Measurements from ENCODE around the gene KPTN. TPM values are rescaled to one million over a fixed set of nuclear protein-coding genes. Genes with fewer than 3 reads are reported as not detected.

Gene KPTN
- total RNA-seq, 4 donors from 2014 or later: 3.5 to 9.0 (median 5.9) TPM

DNA sequence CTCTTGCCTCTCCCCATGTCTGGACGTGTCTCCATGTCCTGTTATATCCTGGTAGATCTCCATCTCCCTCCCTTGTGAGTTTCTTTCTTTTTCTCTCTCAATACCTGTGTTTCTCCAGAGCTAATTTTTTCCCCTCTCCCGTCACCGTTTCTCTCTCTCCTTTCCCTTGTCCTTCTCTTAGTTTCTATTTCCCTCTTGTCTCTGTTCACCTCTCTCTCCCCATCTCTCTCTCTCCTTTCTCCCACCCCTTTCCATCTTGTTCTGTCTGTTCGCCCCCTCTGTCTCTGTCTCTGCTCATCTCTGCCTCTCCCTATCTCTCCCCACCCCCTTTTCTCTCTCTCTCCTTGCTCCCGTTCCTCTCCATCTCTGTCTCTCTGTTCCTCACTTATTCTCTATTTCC lies 25.3 kb downstream of the KPTN start:
- H3K4me3 ChIP-seq (ENCODE audit: low read depth, poor library complexity, severe bottlenecking): no peak overlapping the region
- no peak for DNase-seq (ENCODE audit: low spot score in 2 of 2)
- intact Hi-C loops (cut with DNase I; ENCODE audit: low total_unique reads): no loop called here
- no peak for TF ChIP-seq POLR2A (IDR thresholded peaks at IDR 0.05)
- TF ChIP-seq, protein P1, sequence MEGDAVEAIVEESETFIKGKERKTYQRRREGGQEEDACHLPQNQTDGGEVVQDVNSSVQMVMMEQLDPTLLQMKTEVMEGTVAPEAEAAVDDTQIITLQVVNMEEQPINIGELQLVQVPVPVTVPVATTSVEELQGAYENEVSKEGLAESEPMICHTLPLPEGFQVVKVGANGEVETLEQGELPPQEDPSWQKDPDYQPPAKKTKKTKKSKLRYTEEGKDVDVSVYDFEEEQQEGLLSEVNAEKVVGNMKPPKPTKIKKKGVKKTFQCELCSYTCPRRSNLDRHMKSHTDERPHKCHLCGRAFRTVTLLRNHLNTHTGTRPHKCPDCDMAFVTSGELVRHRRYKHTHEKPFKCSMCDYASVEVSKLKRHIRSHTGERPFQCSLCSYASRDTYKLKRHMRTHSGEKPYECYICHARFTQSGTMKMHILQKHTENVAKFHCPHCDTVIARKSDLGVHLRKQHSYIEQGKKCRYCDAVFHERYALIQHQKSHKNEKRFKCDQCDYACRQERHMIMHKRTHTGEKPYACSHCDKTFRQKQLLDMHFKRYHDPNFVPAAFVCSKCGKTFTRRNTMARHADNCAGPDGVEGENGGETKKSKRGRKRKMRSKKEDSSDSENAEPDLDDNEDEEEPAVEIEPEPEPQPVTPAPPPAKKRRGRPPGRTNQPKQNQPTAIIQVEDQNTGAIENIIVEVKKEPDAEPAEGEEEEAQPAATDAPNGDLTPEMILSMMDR (IDR thresholded peaks at IDR 0.05): no peak
- WGBS, 2 donors: 23 to 33% methylated on average over 5 of the region's 5 CpGs

DNA sequence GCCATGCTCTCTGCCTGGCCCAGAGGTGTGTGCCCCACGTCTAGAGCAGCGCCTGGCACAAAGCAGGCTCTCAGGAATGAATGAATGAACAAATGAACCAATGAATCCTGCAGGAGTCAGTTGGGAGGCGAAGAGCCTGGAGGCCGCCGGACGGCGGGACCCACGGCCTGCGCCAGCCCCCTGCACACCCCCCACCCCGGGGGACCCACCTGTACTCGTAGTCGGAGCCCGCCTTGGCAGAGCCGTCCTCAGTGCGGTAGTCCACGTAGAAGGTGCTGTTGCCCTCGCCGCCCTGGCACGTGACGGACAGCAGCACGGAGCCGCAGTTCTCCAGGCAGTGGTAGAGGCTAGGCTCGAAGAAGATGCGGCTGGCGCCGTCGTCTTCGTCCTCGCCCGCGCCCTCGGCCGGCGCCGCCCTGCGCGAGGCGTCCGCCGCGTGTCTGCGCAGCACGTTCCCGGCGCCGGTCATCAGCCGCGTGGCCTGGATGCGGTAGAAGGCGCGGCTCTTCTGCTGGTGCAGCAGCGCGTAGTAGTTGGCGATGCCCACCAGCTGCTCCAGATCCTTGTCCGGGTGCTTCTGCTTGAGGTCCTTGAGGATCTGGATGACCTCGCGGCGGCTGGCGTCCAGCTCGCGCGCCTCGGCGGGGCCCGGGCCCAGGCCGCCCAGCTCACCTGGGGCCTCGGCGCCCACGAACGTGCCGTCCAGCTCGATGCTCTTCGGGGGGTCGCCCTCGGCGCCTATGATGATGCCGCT lies 27.1 kb downstream of the KPTN start:
- H3K4me3 ChIP-seq (ENCODE audit: low read depth, poor library complexity, severe bottlenecking): no peak overlapping the region
- WGBS, 2 donors: 24 to 40% methylated on average over 47 to 49 of the region's 77 CpGs
- TF ChIP-seq POLR2A (IDR thresholded peaks at IDR 0.05): no peak
- TF ChIP-seq, protein P1 (IDR thresholded peaks at IDR 0.05): no peak
- DNase-seq (ENCODE audit: low spot score in 2 of 2): no peak
- intact Hi-C loops (cut with DNase I; ENCODE audit: low total_unique reads): no loop called here

DNA sequence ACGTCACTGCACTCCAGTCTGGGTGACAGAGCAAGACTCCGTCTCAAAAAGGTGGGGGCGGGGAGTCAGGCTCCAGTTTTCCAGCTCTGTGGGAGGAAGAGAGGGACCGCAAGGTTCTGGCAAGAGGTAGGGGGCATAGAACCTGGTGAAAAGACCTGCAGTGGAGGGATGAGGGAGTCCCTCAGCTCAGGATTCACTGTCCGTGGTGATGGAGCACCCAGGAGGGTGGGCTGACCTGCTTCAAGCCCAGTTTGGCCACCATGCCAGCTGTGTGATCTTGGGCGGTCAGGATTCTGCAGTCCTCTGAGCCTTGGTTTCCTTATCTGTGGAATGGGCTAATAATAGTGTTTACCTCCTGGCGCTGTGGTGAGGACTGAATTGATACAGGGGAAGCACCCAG lies 33.5 kb downstream of the KPTN start:
- no peak for DNase-seq (ENCODE audit: low spot score in 2 of 2)
- intact Hi-C loops (cut with DNase I; ENCODE audit: low total_unique reads): no loop called here
- TF ChIP-seq, protein P1 (IDR thresholded peaks at IDR 0.05): no peak
- TF ChIP-seq POLR2A (IDR thresholded peaks at IDR 0.05): no peak
- WGBS, 2 donors: 59 to 64% methylated on average over 7 of the region's 7 CpGs
- no peak overlapping the region for H3K4me3 ChIP-seq (ENCODE audit: low read depth, poor library complexity, severe bottlenecking)

DNA sequence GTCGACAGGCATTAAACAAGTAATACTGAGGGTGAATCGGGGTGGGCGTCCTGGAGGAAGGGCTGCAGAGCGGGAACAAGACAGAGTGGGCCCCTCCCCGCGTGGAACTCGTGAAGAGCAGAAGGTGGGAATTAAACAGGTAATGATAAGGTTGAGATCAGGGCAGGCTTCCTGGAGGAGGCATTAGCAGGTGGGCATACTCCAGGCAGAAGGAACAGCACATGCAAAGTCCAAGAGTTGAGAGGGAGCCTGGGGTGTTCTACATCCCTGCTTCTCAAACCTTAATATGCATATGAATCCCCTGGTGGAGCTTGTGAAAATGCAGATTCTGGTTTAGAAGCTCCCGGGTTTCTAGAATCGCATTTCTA lies 35.7 kb downstream of the KPTN start:
- no peak for DNase-seq (ENCODE audit: low spot score in 2 of 2)
- WGBS, 2 donors: 22 to 30% methylated on average over 9 of the region's 9 CpGs
- TF ChIP-seq, protein P1 (IDR thresholded peaks at IDR 0.05): no peak
- no peak for TF ChIP-seq POLR2A (IDR thresholded peaks at IDR 0.05)
- H3K4me3 ChIP-seq (ENCODE audit: low read depth, poor library complexity, severe bottlenecking): no peak overlapping the region
- intact Hi-C loops (cut with DNase I; ENCODE audit: low total_unique reads): loop anchor here (5.0 kb wide), 1 partner anchor 244 kb away; no protein-coding TSS in a partner anchor

DNA sequence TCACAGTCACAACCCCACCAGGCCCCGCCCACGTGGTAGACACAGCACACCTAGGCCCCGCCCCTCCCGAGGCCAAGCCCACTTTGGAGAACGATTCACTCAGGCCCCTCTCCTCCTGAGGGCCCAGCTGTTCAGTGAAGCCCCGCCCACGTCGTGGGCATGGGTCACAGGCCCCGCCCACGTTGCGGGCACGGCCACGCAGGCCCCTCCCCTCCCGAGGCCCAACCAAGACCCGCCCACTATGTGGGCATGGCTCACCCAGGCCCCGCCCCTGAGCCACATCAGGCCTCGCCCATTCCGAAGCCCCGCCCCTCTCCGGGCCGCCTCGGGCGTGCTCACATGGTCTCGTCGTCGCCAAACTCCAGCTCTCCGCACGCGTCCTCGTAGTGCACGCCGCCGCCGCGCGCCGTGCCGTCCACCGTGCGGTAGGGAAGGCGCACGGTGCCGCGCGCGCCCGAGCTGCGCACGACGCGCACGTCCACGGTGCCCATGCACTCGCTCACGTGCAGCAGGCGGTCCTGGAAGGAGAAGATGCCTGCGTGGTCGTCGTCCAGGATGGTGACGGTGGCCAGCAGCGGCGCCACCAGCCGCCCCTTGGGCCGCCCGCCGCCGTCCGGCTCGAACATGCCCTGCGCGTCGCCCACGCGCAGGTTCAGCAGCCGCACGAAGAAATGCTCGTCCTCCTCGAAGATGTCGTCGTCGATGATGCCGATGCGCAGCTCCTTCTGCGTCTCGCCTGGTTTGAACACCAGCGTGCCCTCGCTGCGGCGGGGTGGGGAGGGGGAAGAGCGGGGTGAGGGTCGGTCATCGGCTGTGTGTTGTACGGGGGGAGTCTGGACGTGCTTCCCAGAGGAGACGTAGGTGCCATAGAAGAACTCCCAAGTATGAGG lies 36.3 kb downstream of the KPTN start:
- H3K4me3 ChIP-seq (ENCODE audit: low read depth, poor library complexity, severe bottlenecking): no peak overlapping the region
- WGBS, 2 donors: 6 to 9% methylated on average over 40 to 74 of the region's 95 CpGs
- TF ChIP-seq, protein P1 (IDR thresholded peaks at IDR 0.05): no peak
- no peak for TF ChIP-seq POLR2A (IDR thresholded peaks at IDR 0.05)
- DNase-seq (ENCODE audit: low spot score in 2 of 2): no peak
- intact Hi-C loops (cut with DNase I; ENCODE audit: low total_unique reads): loop anchor here (5.0 kb wide), 1 partner anchor 245 kb away; no protein-coding TSS in a partner anchor

All from lower leg skin (tissue), 4 donors.